Activated CD4-positive, alpha-beta T cell treated with anti-CD3 and anti-CD28 coated beads for 24 hours (primary cell): ENCODE measurements around the gene GLRX5.

Experiments used
- DNase-seq, 2 donors: peaks; one replicate each; pipeline ENCODE4 v3.0.0-alpha.2; 2020; ENCODE audit warnings: low read depth in 2 of 2

Gene GLRX5

DNA sequence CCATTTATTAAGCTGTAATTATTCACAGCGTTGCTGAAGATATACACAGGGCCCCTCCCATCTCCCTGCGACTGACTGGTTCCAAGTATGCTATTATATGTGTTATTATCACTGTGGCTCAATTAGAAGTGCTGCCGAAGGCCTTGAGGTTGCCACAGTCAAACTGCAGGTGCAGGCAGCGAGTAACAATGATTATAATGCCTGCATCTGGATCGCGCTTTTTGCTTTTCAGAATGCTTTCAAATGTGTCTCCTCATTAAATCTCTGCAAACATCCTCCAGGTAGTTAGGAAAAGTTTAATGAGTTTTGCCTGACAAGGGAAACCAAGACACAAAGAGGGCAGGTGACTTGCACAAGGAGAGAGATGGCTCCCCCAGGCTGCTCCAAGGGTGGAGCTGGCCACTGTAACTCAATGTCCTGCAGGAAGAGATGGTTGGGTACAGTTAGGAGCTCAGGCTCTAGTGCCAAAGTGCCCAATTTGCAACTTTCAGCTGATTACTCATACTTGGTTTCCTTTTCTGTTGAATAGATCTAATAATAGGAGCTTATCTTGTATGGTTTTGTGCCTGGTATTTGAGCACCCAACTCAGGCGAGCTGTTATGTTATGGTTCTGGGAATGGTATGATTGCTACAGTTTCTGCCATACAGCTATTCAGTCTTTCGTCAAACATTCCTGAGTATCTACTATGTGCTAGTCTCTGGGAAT lies 16.7 kb upstream of the GLRX5 start:
- no peak for DNase-seq

DNA sequence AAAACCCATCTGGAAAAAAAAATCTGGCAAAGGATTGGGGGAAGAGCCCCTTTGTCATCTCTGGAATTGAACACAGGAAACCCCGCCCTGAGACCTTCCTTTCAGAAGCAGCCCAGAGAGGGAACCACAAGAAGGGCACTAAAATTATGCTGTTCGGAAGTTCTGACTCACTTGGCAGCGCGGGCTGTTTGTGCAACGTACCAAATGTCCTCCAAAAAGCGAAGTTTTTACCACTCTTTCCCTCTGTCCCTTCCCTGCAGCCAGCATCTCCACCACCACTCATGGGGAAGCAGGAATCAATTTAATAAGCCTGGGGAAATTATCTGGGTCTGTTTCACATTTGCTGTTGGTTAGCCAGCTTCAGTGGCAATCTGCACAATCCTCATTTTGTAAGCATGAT lies 15.2 kb upstream of the GLRX5 start:
- peak; percentile 50 to 58 for DNase-seq

DNA sequence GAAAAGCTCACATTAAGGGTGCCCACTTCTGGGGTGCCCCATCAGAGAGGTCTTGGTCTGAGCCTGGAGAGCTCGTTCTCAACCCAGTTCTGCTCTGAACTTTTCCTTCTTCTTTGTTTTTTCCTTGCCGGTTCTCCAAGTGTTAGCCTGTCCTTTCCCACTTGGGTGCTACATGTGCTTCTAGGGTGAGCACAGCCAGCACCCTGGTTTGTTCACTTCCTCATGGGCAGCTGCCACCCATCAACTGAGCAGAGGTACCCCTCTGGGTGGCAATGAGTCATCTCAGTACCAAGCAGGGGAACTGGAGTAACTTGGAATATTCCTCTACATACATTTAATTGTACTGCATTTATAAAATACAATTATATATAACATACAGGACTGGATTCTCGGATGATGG lies 14.5 kb upstream of the GLRX5 start:
- DNase-seq, result no peak

DNA sequence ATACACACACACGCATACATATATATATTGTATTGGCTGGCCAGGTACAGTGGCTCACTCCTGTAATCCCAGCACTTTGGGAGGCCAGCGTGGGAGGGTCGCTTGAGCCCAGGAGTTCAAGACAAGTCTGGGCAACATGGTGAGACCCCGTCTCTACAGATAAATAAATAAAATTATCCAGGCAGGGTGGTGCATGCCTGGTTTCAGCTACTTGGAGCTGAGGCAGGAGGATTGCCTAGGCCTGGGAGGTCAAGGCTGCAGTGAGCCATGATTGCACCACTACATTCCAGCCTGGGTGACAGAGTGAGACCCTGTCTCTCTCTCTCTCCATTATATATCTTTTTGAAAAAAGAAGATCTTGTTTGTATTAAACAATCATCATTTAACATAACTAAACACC lies 13.8 kb upstream of the GLRX5 start:
- no peak for DNase-seq

DNA sequence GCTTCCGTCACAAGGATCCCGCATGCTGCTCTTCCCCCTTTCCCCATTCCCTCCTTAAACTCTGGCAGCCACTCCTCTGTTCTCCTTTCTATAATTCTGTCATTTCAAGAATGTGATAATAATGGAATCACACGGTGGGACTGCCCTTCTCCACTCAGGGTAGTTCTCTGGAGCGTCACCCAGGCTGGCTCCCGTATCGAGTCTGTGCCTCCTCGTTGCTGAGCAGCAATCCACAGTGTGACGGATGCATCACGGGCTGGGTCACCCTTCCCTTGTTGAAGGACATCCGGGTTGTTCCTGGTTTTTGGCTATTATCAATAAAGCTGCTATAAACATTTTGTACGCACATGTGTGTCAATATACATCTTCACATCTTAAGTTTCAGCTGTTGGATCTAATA lies 12.7 kb upstream of the GLRX5 start:
- no peak for DNase-seq

DNA sequence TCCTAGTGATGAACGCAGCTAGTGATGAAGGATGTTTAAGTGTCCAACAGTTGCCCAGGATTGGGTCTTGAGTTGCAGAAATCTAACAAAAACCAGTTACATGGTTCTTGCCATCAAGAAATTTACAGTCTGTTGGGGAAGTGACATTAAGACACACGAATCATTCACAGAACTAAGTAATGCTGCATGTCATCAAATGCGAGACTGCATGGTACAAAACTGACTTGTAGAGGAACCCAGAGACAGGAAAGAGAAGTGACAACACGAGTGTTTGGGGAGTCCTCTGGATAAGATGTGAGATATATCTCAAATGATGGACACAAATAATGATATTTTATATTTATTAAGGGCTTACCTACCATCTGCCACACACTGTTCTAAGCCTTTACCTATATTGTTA lies 12.3 kb upstream of the GLRX5 start:
- DNase-seq, result no peak

DNA sequence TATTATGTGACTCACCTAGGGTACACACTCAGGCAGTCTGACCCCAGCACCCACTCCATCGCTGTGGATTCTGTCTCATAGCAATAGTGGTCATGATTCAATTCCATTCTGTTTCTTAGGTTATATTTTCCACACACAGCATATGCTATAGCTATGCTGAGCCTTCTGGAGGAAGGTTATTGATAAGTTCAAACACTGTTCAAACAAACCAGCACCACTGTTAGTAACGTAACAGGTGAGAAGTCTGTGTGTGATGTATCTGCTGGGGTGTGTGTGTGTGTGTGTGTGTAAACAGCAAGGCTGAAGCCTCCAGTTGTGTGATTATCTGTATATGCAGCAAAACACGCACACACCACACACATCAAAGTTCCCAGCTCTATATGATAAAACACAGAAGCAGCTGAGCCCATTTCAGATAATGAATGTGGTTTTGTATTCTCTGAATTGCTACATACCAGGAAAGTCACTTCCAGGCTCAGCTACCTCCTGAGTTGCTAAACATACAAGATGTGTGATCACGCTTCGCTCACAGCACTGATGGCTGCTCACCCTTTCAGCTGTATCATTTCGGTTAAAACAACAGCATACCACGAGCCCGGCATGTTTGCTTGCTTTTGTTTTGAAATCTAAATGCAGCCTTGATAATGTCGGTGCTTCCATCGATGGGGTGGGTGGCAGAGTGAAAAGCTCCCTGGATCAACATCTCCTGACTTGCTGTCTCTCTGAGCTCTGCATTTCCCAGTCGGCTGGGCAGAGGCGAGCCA lies 11.6 kb upstream of the GLRX5 start:
- peak in 1 of 2 donors; percentile 33 for DNase-seq

DNA sequence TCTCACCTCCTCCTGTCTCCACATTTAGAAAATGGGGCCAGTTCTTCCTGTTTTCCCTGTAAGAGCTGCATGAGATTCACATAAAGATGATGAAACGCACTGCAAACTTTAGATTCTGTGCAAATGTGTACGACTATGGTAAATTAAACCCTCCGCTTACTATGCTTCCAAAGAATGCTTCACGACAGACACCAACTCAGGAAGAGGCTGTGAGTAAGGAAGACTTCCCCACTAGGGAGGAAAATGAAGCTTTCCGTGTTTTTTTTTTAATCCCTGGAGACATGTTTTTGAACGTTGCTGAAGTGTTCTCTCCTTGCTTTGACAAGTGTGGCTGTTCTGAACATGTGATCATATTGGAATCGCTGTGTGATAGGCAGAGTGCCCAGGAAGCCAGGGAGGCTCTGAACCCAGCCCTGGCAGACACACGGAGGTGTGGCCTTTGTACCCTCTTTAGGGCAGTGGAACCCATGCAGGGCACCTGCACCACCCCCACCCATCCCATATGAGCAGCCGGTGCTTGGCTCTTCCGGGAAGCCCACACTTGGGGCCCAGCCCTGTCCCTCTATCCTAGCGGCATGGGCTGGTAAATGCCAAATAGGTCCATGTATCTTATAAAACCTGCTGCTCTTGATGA lies 10.9 kb upstream of the GLRX5 start:
- no peak for DNase-seq

DNA sequence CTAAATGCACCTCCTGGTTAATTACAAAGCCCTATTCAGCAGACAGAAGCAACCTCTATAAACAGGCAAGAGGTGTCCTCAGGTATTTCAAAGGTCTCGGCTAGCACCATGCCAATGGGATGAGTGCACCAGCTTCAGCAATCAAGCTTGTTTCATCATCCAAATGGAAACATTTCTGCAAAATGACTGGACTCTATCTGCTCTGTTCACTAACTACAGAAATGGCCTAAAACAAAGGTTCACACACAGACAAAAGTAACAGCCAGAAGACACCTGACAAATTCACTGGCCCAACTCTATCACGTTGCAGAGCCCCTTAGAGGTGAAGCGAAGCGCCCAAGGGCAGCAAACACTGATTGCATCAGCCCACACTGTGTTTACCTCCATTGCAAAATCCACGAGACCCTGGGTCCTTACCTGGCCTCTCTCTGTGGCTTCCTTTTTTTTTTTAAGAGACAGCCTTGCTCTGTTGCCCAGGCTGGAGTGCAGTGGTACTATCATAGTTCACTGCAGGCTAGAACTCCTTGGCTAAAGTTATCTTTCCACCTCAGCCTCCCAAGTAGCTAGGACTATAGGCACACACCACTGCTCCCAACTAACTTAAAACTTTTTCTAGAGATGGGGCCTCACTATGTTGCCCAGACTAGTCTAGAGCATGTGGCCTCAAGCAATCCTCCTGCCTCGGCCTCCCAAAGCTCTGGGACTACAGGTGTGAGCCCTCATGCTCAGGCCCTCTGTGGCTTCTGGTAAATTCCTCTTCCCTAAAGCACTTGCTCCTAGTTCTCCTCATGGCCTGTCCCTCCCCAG lies 9.9 kb upstream of the GLRX5 start:
- DNase-seq, result no peak

DNA sequence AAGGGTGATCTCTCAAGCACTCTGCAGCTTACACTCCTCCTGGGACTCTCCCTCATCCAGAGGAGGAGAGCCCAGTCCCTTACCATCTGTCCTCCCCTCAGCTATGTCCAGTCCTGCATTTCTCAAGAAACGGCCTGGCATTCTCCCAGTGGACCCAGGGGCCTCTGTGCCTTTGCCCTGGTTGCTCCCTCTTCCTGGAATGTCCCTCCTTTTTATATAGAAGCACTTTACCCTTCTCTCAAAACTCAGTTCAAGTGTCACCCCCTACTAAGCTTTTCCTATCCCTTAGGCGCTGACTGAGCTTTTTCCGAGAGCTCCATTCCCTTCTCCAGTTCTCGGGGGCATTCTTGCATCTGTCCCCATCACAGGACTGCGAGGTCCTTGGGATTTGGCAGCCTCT lies 8.9 kb upstream of the GLRX5 start:
- no peak for DNase-seq

DNA sequence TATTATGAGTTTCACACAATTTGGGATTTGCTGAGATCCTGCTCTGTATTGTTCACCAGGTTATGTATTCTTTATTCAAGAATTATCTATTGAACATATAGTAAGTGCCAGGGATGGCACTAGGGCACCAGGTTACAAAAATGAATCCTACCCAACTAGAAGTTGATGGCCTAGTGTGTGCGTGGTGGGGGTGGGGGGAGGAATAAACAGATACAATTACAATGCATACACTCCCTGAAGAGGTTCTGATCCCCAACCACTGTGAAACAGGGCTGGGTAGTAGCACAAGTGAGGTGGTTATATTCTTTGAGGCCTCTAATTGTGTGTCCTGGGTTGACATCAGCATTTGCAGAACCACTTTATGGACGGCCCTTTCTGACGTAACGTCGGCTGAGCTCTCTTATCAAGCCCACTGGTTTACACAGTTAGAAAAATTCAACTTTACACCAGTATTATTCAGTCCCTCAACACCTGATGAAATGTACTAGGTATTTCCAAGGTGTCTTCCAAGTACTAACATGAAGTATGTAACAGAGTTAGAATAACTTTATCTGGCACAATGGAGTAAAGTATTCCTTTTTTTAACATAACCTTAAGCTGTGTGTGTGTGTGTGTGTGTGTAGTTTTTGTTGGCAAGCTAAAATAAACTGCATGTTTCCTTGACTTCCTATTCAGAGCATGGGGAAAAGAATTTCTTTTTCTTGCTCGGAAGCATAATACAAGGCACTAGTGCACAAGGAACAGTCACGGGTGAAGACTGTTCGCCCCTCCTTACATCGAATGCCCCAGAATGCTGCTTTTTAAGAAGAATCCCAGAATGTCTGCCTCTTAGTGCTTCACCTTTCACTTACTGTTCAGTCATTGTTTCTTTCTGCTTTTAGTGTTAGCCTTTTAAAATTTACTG lies 8.1 kb upstream of the GLRX5 start:
- no peak for DNase-seq

DNA sequence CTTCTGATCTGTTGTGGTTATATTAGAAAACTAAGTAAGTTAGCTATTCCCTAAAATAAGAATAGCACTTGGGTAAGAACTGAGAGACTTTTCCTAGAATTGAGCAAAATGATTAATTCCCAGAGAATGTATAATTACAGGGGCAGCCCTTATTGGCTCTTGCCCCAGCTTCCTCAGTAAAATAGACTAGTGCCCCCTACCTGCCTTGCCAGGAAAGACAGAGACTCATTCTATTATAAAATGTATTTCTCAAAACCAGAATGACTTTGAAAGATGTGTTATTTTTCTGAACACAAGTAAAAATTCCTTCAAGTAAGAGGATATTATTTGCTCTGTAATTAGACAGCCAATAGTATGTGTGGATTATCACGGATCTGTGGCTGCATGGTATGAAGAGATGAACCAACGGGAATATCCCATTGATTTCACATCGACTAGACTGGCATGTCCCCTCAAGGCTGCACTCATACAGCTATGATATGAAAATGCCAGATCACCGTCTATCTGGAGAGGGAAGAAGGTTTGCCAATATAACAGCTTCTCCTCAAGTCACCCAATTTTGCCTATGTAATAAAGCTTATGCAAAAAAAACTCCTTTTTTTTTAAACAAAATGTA lies 7.4 kb upstream of the GLRX5 start:
- DNase-seq, result peak in 1 of 2 donors; percentile 43

DNA sequence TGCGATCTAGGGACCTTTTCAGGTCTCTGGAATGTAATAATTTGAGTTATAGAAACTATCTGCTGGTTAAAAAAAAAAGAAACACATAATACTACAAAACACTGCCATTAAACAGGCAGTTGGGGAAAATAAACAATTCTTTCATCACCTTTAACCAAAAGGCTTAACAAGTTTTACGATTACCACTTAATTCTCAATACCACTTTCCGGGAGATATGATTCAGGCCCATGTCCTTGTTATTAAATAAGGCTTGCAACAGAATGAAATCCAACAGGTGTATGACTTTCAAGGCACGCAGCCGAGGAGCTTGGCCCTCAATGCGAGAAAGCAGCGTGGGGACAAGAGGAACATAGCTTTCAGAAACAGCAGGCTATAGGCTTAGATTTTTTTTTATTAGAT lies 5.6 kb upstream of the GLRX5 start:
- DNase-seq, result no peak

DNA sequence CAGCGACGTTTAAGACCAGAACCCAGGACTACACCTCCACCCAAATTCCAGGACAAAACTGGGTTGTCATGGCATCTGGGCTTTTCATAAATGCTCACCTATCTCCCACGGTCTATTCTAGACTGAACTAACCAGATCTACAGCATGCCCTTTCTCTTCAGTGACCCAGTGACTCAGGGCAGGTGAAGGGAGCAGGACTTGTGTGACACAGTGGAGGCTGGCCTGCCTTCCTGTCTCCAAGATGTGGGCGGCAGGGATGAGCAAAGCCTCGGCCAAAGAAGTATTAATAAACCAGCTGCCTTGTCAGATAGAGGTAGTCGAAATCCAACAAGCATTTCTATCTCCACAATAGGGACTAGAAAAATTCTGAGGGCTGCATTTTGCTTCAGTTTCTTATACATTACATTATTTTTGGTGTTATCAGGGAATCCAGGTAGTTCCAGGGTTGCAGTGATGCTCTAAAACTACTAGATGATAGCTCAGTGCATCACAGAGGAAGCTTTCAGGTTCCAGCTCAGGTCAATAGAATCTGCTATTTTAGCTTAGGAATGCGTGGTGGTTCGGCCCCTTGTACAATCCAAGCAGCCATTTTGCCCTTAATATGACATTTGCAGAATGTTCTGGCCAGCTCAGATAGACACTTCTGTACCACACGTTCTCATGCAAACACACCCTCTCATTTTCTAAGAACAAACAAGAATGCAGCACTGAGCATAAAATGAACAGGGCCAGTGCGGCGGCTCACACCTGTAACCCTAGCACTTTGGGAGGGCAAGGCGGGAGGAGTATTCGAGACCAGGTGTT lies 4.2 kb upstream of the GLRX5 start:
- no peak for DNase-seq

DNA sequence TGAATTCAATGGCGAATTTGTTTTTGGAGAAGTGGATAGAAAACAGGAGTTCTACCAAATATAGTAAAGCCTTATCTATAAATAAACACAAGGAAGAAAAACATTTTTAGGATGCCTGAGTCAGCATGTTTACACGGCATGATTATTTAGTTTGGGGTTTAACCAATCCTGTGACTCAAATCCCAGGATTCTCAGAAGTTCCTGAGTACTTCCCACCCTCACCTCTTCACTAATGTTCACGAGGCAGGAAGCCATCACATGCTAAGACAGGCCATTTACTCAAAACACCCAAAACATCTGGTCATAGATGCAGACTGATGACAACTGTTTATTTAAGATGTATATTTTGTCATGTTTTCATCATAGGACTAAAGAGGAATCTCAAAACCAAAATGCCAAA lies 3.4 kb upstream of the GLRX5 start:
- DNase-seq, result no peak

DNA sequence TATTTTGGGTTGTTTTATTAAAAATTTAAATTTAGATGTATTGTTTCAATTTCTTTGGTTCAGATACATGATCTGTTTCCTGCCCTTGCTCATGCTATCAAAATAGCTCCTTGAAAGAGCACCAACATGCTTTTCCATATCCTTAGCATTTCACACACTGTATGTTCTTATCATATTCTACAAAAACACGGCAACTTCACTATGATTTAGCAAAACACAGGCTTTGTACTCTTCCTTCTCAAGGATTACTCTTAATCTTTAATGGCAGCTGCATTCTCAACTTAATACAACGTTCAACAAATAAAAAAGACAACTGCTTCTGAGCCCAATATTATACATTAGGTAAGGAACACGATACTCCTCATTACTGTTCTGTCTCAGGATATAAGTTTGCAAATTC lies 2.9 kb upstream of the GLRX5 start:
- no peak for DNase-seq

DNA sequence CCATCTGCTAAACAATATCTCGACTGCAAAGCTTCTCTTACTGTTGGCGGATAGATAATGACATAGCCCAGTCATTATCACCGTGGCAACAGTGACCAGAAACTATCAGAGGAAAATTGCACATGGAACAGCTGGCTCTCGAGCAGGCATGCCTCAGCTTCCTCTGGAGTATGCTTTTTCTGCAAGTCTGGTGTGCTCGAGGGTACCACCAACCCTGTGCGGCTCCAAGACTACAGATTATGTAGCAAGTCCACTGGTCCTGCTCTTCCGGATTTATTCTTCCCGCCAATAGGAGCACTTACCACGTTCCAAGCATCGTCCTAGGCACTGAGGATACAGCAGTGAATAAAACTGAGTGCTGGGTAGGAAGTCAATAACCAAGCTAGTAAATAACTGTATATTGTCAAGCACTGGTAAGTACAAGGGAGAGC lies 1.4 kb upstream of the GLRX5 start:
- no peak for DNase-seq

DNA sequence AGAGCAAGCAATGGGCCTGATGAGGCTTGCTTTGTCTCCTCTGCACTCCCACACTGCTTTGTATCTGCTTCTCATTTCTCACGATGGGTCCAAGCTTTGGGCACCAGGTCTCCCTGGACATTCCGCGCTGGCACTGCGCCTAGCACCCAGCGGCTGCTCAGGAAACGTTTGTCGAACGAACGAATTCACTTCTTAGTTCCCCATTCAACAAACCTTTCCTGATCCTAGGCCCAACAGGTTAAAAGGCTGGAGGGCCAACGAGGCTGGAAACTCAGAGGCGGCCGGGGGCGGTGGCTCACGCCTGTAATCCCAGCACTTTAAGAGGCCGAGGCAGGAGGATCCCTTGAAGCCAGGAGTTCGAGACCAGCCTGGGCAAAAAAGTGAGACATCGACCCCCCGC lies 1.0 kb upstream of the GLRX5 start:
- no peak for DNase-seq

DNA sequence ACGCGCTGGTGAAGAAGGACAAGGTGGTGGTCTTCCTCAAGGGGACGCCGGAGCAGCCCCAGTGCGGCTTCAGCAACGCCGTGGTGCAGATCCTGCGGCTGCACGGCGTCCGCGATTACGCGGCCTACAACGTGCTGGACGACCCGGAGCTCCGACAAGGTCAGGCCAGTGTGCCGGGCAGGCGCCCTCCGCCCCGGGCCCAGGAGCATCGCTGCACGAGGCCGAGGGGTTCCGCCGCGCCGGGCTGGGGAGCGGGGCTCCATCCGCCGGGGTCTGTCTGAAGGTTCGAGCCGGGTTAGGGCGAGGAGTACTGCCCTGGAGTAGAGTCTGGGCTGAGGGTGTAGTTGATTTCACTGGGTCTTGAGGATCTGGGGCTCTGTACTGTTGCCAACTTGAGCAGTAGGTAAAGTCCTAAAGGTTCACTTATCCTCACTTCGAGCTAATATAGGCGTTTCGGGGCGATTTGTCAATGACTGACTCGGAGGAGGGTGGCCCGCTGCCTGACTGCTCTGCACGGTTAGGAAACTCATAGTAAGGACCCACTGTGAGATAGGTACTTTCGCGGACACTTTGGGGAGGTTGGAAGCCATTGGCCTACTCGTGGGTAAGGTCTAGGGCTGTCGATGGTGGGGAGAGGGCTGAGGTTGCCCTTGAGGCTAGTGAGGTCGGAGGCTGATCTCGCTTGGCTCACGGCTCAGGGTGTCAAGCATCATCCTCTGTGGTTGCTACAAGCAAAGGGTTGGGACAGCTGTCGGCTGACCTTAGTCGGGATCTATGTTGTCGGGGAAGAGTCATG lies 574 bp downstream of the GLRX5 start:
- no peak for DNase-seq
